Caco-2 (cell line): ENCODE results near the gene DNLZ. TPM values are rescaled to one million over a fixed set of nuclear protein-coding genes. Genes with fewer than 3 reads are reported as not detected.

ENCODE experiments used
- BruUV-seq: library from RNA; stranded (reverse); fragments of 400-500 nt; replicated peaks from 2 replicates; lab custom pipeline; 2021; lab: Mats Ljungman, UMichigan
- CTCF ChIA-PET: fragments of 300-600 bp; sonication (Branson Sonifier 250); formaldehyde crosslinking; loops from one replicate; lab custom pipeline; 2022; ENCODE audit warnings: antibody characterized with exemption; lab: Charles Lee
- POLR2A ChIA-PET: fragments of 300-600 bp; sonication (Branson Sonifier 250); formaldehyde crosslinking; loops from one replicate; lab custom pipeline; 2022; ENCODE audit warnings: antibody characterized with exemption; lab: Charles Lee
- DNase-seq, 2 experiments: peaks; one replicate each; pipeline versions ENCODE4 v3.0.0 to v3.0.0-alpha.2; 2020 to 2022
- H3K27me3 ChIP-seq: replicated peaks from 2 replicates; pipeline ENCODE4 v1.6.0; 2011; ENCODE audit warnings: low read length; ENCODE audit not compliant: control insufficient read depth, insufficient read depth
- H3K36me3 ChIP-seq: 2 replicates; pipeline ENCODE4 v1.5.1; 2011; ENCODE audit warnings: low read length; ENCODE audit not compliant: control insufficient read depth, insufficient read depth
- H3K4me1 ChIP-seq: fragments of 250-450 bp; sonication (Bioruptor Pico); 2 replicates; pipeline ENCODE4 v1.5.1; 2020; ENCODE audit warnings: mild to moderate bottlenecking
- H3K4me3 ChIP-seq: 2 replicates; pipeline ENCODE4 v1.5.1; 2011; ENCODE audit warnings: low read depth, mild to moderate bottlenecking, control low read depth, low read length
- H3K9me3 ChIP-seq: fragments of 250-450 bp; sonication (Bioruptor Pico); 2 replicates; pipeline ENCODE4 v1.5.1; 2020; ENCODE audit warnings: mild to moderate bottlenecking, moderate library complexity
- H3K27ac Mint-ChIP-seq: one replicate; pipeline ENCODE4 v1.8.0; 2022; ENCODE audit warnings: mixed read lengths; ENCODE audit not compliant: unreplicated experiment
- H3K27me3 Mint-ChIP-seq: one replicate; pipeline ENCODE4 v1.8.0; 2022; ENCODE audit warnings: mixed read lengths; ENCODE audit not compliant: insufficient read depth, unreplicated experiment
- H3K36me3 Mint-ChIP-seq: one replicate; pipeline ENCODE4 v1.8.0; 2022; ENCODE audit warnings: mild to moderate bottlenecking, mixed read lengths; ENCODE audit not compliant: insufficient read depth, unreplicated experiment
- H3K4me1 Mint-ChIP-seq: one replicate; pipeline ENCODE4 v1.8.0; 2022; ENCODE audit warnings: low read depth, mixed read lengths; ENCODE audit not compliant: unreplicated experiment
- H3K4me3 Mint-ChIP-seq: one replicate; pipeline ENCODE4 v1.8.0; 2022; ENCODE audit warnings: mild to moderate bottlenecking, moderate library complexity, mixed read lengths; ENCODE audit not compliant: unreplicated experiment
- H3K9me3 Mint-ChIP-seq: one replicate; pipeline ENCODE4 v1.8.0; 2022; ENCODE audit warnings: mixed read lengths; ENCODE audit not compliant: unreplicated experiment
- CTCF ChIP-seq, 2 experiments: fragments of 200-600 bp in 1 of 2; IDR thresholded peaks; 1 replicate in 1 of 2; 2 replicates in 1 of 2; pipeline versions ENCODE4 v1.5.1 to v1.8.0; 2011 to 2022; ENCODE audit warnings: antibody characterized with exemption in 1 of 2, control low read depth in 1 of 2, inconsistent platforms in 1 of 2, low read depth in 1 of 2, low read length in 1 of 2, mild to moderate bottlenecking in 1 of 2, moderate library complexity in 1 of 2; ENCODE audit not compliant: insufficient read depth in 1 of 2, severe bottlenecking in 1 of 2, unreplicated experiment in 1 of 2
- intact Hi-C: fragments of 100-400 bp; cut with micrococcal nuclease; formaldehyde crosslinking; loops from one replicate; pipeline ENCODE4 v1.10.0; 2022; ENCODE audit not compliant: unreplicated experiment
- total RNA-seq: library from RNA; stranded (reverse); gene quantifications from 2 replicates; pipeline ENCODE4 v1.2.3, GENCODE V29; 2022

The DNLZ gene
- total RNA-seq, 1 experiment from 2014 or later = 29.1 TPM

GRCh38 chr9:136325358-136325757, 38.2 kb downstream of the DNLZ start:
- H3K4me1 Mint-ChIP-seq = peaks cover 6% of the 10 kb centered on the region
- no peaks in the 10 kb centered on the region for H3K27me3 Mint-ChIP-seq
- Histone ChIP-seq H3K36me3 (no peaks in the 10 kb centered on the region), H3K27me3 (no peaks in the 10 kb centered on the region), H3K4me3 (no peak overlapping the region), H3K9me3 (no peaks in the 10 kb centered on the region), H3K4me1 (peaks cover 34% of the 10 kb centered on the region)
- TF ChIP-seq CTCF (IDR thresholded peaks at IDR 0.05; ENCODE audit: insufficient read depth in 1 of 2, low read depth in 1 of 2, low read length in 1 of 2, severe bottlenecking in 1 of 2, unreplicated experiment in 1 of 2) = no peak
- CTCF ChIA-PET = no interaction called here
- POLR2A ChIA-PET = no interaction called here
- DNase-seq = no peak
- H3K4me3 Mint-ChIP-seq = no peak overlapping the region
- H3K9me3 Mint-ChIP-seq = no peaks in the 10 kb centered on the region
- H3K36me3 Mint-ChIP-seq = peaks cover 9% of the 10 kb centered on the region
- no peak overlapping the region for H3K27ac Mint-ChIP-seq
- BruUV-seq = no TSS peak
- intact Hi-C loops = loop anchor here (5.0 kb wide), 1 partner anchor 37 kb away; the partner anchor contains the start of gene DNLZ

GRCh38 chr9:136324501-136325300, 38.8 kb downstream of the DNLZ start:
- Mint-ChIP-seq H3K4me3 (no peak overlapping the region), H3K27me3 (no peaks in the 10 kb centered on the region), H3K4me1 (peaks cover 6% of the 10 kb centered on the region), H3K9me3 (no peaks in the 10 kb centered on the region), H3K36me3 (peaks cover 14% of the 10 kb centered on the region), H3K27ac (no peak overlapping the region)
- no peaks in the 10 kb centered on the region for H3K9me3 ChIP-seq
- CTCF ChIA-PET = interaction anchor here (1.5 kb wide), 1 partner anchor 21 kb away, joined by 6 read pairs; no protein-coding TSS in a partner anchor
- no peak for DNase-seq
- POLR2A ChIA-PET = no interaction called here
- H3K36me3 ChIP-seq = no peaks in the 10 kb centered on the region
- intact Hi-C loops = loop anchor here (5.0 kb wide), 1 partner anchor 38 kb away; the partner anchor contains the start of gene DNLZ
- no peaks in the 10 kb centered on the region for H3K27me3 ChIP-seq
- peaks cover 34% of the 10 kb centered on the region for H3K4me1 ChIP-seq
- BruUV-seq = no TSS peak
- H3K4me3 ChIP-seq = no peak overlapping the region
- TF ChIP-seq CTCF (IDR thresholded peaks at IDR 0.05; ENCODE audit: insufficient read depth in 1 of 2, low read depth in 1 of 2, low read length in 1 of 2, severe bottlenecking in 1 of 2, unreplicated experiment in 1 of 2) = no peak

GRCh38 chr9:136323371-136323789, 40.2 kb downstream of the DNLZ start:
- DNase-seq = no peak
- Mint-ChIP-seq H3K9me3 (no peaks in the 10 kb centered on the region), H3K27ac (no peak overlapping the region), H3K27me3 (no peaks in the 10 kb centered on the region), H3K4me3 (no peak overlapping the region), H3K36me3 (peaks cover 4% of the 10 kb centered on the region), H3K4me1 (no peaks in the 10 kb centered on the region)
- H3K9me3 ChIP-seq = no peaks in the 10 kb centered on the region
- no peak for TF ChIP-seq CTCF (IDR thresholded peaks at IDR 0.05; ENCODE audit: insufficient read depth in 1 of 2, low read depth in 1 of 2, low read length in 1 of 2, severe bottlenecking in 1 of 2, unreplicated experiment in 1 of 2)
- POLR2A ChIA-PET = interaction anchor here (0.5 kb wide), 1 partner anchor 1228 kb away, joined by 5 read pairs; the partner anchor contains the start of gene MRPL41
- peaks cover 24% of the 10 kb centered on the region for H3K4me1 ChIP-seq
- BruUV-seq = no TSS peak
- intact Hi-C loops = no loop called here
- H3K36me3 ChIP-seq = no peaks in the 10 kb centered on the region
- no peaks in the 10 kb centered on the region for H3K27me3 ChIP-seq
- CTCF ChIA-PET = interaction anchor here (0.6 to 1.5 kb wide), 3 partner anchors 10 to 22 kb away, joined by 3 to 6 read pairs (median 6); no protein-coding TSS in a partner anchor
- no peak overlapping the region for H3K4me3 ChIP-seq
